ENCODE measurements around the gene GAS2.

The GAS2 gene

DNA sequence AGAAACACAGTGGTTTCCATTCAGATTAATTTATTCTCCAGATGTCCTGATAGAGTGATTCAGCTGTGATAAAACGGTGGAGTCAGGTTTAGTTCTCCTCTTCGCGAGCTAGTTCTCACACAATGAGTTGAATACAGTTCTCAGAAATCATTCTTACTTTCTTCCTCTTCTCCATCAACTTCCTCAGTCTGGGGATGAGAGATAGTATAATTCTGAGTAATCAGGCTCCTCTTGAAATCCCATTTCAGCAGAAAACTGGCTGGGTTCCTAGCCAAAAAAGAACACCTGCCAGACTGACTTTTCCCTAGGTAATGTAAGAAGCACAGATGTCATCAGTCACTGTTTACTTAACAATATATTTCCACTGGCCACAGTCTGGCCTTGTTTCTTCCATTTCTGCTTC is 86.5 kb downstream of the GAS2 start:
- H3K18ac ChIP-seq (ENCODE audit: low read depth in 1 of 2, low read length in 2 of 2) = no peak overlapping the region
- H3K9ac ChIP-seq (ENCODE audit: low read length) = no peak overlapping the region
- H4K8ac ChIP-seq (ENCODE audit: low read length) = no peak overlapping the region
- no peak overlapping the region for H4K91ac ChIP-seq (ENCODE audit: low read length)
- H3K79me1 ChIP-seq (replicated peaks; ENCODE audit: low read length, poor library complexity, severe bottlenecking) = no peaks in the 10 kb centered on the region
- H3K9me3 ChIP-seq (ENCODE audit: control insufficient read depth, low read length) = no peaks in the 10 kb centered on the region
- H3K4me3 ChIP-seq (ENCODE audit: insufficient read depth in 1 of 2, low read depth in 1 of 2, low read length in 2 of 2) = no peak overlapping the region
- H3K27ac ChIP-seq (ENCODE audit: low read length, poor library complexity, severe bottlenecking) = no peak overlapping the region
- no peak overlapping the region for H3K4me2 ChIP-seq (ENCODE audit: low read length, poor library complexity, severe bottlenecking)
- no peaks in the 10 kb centered on the region for H3K36me3 ChIP-seq (ENCODE audit: control insufficient read depth in 1 of 2, insufficient read depth in 2 of 2, low read depth in 1 of 2, low read length in 2 of 2)
- no peak overlapping the region for H2BK120ac ChIP-seq (ENCODE audit: low read depth, low read length)
- no peak overlapping the region for H2AK5ac ChIP-seq (ENCODE audit: low read length, severe bottlenecking)
- DNase-seq = no peak
- H3K4me1 ChIP-seq (ENCODE audit: control insufficient read depth, insufficient read depth, low read depth, low read length) = no peaks in the 10 kb centered on the region
- H3K4ac ChIP-seq (ENCODE audit: low read depth in 1 of 2, low read length in 2 of 2) = no peak overlapping the region
- H3K14ac ChIP-seq (ENCODE audit: low read length in 2 of 2) = no peak overlapping the region
- H2BK5ac ChIP-seq (ENCODE audit: low read depth, low read length, poor library complexity, severe bottlenecking) = no peak overlapping the region
- no peak overlapping the region for H2BK15ac ChIP-seq (ENCODE audit: low read depth, poor library complexity, severe bottlenecking)
- H3K23ac ChIP-seq (ENCODE audit: low read length in 2 of 2) = no peak overlapping the region
- WGBS = 67% methylated on average over 1 of the region's 3 CpGs
- H3K27me3 ChIP-seq (ENCODE audit: control insufficient read depth in 1 of 2, insufficient read depth in 1 of 2, low read length in 2 of 2) = peaks cover 0 to 3% of the 10 kb centered on the region in 2 experiments
- no peak overlapping the region for H2AFZ ChIP-seq (ENCODE audit: low read depth, low read length)
- no peak overlapping the region for H2BK12ac ChIP-seq (ENCODE audit: low read length in 2 of 2)

GRCh38 chr11:22753416-22753815 is 87.0 kb downstream of the GAS2 start:
- H3K18ac ChIP-seq (ENCODE audit: low read depth in 1 of 2, low read length in 2 of 2) = no peak overlapping the region
- no peak overlapping the region for H4K8ac ChIP-seq (ENCODE audit: low read length)
- peaks cover 0 to 3% of the 10 kb centered on the region in 2 experiments for H3K27me3 ChIP-seq (ENCODE audit: control insufficient read depth in 1 of 2, insufficient read depth in 1 of 2, low read length in 2 of 2)
- H3K9ac ChIP-seq (ENCODE audit: low read length) = no peak overlapping the region
- H3K9me3 ChIP-seq (ENCODE audit: control insufficient read depth, low read length) = no peaks in the 10 kb centered on the region
- no peak overlapping the region for H3K4me2 ChIP-seq (ENCODE audit: low read length, poor library complexity, severe bottlenecking)
- no peak overlapping the region for H2BK15ac ChIP-seq (ENCODE audit: low read depth, poor library complexity, severe bottlenecking)
- no peak overlapping the region for H3K4ac ChIP-seq (ENCODE audit: low read depth in 1 of 2, low read length in 2 of 2)
- no peak overlapping the region for H3K23ac ChIP-seq (ENCODE audit: low read length in 2 of 2)
- no peak overlapping the region for H2AK5ac ChIP-seq (ENCODE audit: low read length, severe bottlenecking)
- H4K91ac ChIP-seq (ENCODE audit: low read length) = no peak overlapping the region
- no peaks in the 10 kb centered on the region for H3K4me1 ChIP-seq (ENCODE audit: control insufficient read depth, insufficient read depth, low read depth, low read length)
- no peak overlapping the region for H3K27ac ChIP-seq (ENCODE audit: low read length, poor library complexity, severe bottlenecking)
- H2BK5ac ChIP-seq (ENCODE audit: low read depth, low read length, poor library complexity, severe bottlenecking) = no peak overlapping the region
- H3K36me3 ChIP-seq (ENCODE audit: control insufficient read depth in 1 of 2, insufficient read depth in 2 of 2, low read depth in 1 of 2, low read length in 2 of 2) = no peaks in the 10 kb centered on the region
- H3K4me3 ChIP-seq (ENCODE audit: insufficient read depth in 1 of 2, low read depth in 1 of 2, low read length in 2 of 2) = no peak overlapping the region
- H3K14ac ChIP-seq (ENCODE audit: low read length in 2 of 2) = no peak overlapping the region
- H2AFZ ChIP-seq (ENCODE audit: low read depth, low read length) = no peak overlapping the region
- no CpG with 5 or more reads among the region's 1 CpG for WGBS
- no peak overlapping the region for H2BK12ac ChIP-seq (ENCODE audit: low read length in 2 of 2)
- H3K79me1 ChIP-seq (replicated peaks; ENCODE audit: low read length, poor library complexity, severe bottlenecking) = no peaks in the 10 kb centered on the region
- DNase-seq = no peak
- H2BK120ac ChIP-seq (ENCODE audit: low read depth, low read length) = no peak overlapping the region

DNA sequence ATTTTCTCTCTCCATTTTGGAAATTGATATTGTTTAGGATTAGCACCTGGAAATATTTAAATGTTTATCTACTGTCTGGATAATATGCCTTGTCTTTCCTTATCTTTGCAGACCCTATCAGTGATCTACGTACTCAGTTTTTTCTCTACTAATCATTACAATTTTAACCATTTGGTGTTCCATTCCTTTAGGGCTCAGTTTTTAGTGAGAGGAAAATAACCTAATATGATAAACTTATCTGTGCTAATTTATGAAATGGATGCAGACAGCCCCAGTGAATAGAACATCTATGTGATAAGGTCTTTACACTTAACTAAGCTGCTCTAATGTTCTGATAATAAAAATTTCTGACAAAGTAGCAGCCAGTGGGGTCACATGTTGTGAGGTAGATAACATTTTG is 94.7 kb downstream of the GAS2 start:
- Histone ChIP-seq H3K4me2 (ENCODE audit: low read length, poor library complexity, severe bottlenecking) (no peak overlapping the region), H2AK5ac (ENCODE audit: low read length, severe bottlenecking) (no peak overlapping the region), H2BK120ac (ENCODE audit: low read depth, low read length) (no peak overlapping the region), H3K36me3 (ENCODE audit: control insufficient read depth in 1 of 2, insufficient read depth in 2 of 2, low read depth in 1 of 2, low read length in 2 of 2) (no peaks in the 10 kb centered on the region), H4K8ac (ENCODE audit: low read length) (no peak overlapping the region), H3K14ac (ENCODE audit: low read length in 2 of 2) (no peak overlapping the region), H3K23ac (ENCODE audit: low read length in 2 of 2) (no peak overlapping the region), H2BK12ac (ENCODE audit: low read length in 2 of 2) (no peak overlapping the region), H3K27me3 (ENCODE audit: control insufficient read depth in 1 of 2, insufficient read depth in 1 of 2, low read length in 2 of 2) (no peaks in the 10 kb centered on the region), H2BK5ac (ENCODE audit: low read depth, low read length, poor library complexity, severe bottlenecking) (no peak overlapping the region), H3K4ac (ENCODE audit: low read depth in 1 of 2, low read length in 2 of 2) (no peak overlapping the region), H3K9ac (ENCODE audit: low read length) (no peak overlapping the region), H3K27ac (ENCODE audit: low read length, poor library complexity, severe bottlenecking) (no peak overlapping the region), H3K4me1 (ENCODE audit: control insufficient read depth, insufficient read depth, low read depth, low read length) (no peaks in the 10 kb centered on the region), H2BK15ac (ENCODE audit: low read depth, poor library complexity, severe bottlenecking) (no peak overlapping the region), H3K4me3 (ENCODE audit: insufficient read depth in 1 of 2, low read depth in 1 of 2, low read length in 2 of 2) (no peak overlapping the region), H3K79me1 (replicated peaks; ENCODE audit: low read length, poor library complexity, severe bottlenecking) (no peaks in the 10 kb centered on the region), H2AFZ (ENCODE audit: low read depth, low read length) (no peak overlapping the region), H3K9me3 (ENCODE audit: control insufficient read depth, low read length) (no peaks in the 10 kb centered on the region), H4K91ac (ENCODE audit: low read length) (no peak overlapping the region), H3K18ac (ENCODE audit: low read depth in 1 of 2, low read length in 2 of 2) (no peak overlapping the region)
- DNase-seq = no peak
- WGBS = no CpG with 5 or more reads among the region's 1 CpG

GRCh38 chr11:22763166-22763565 is 96.8 kb downstream of the GAS2 start:
- Histone ChIP-seq H3K14ac (ENCODE audit: low read length in 2 of 2) (no peak overlapping the region), H3K4ac (ENCODE audit: low read depth in 1 of 2, low read length in 2 of 2) (no peak overlapping the region), H3K27me3 (ENCODE audit: control insufficient read depth in 1 of 2, insufficient read depth in 1 of 2, low read length in 2 of 2) (no peaks in the 10 kb centered on the region), H2BK5ac (ENCODE audit: low read depth, low read length, poor library complexity, severe bottlenecking) (no peak overlapping the region), H4K8ac (ENCODE audit: low read length) (no peak overlapping the region), H3K18ac (ENCODE audit: low read depth in 1 of 2, low read length in 2 of 2) (no peak overlapping the region), H3K36me3 (ENCODE audit: control insufficient read depth in 1 of 2, insufficient read depth in 2 of 2, low read depth in 1 of 2, low read length in 2 of 2) (no peaks in the 10 kb centered on the region), H3K9ac (ENCODE audit: low read length) (no peak overlapping the region), H3K23ac (ENCODE audit: low read length in 2 of 2) (no peak overlapping the region), H3K79me1 (replicated peaks; ENCODE audit: low read length, poor library complexity, severe bottlenecking) (no peaks in the 10 kb centered on the region), H3K27ac (ENCODE audit: low read length, poor library complexity, severe bottlenecking) (no peak overlapping the region), H2BK120ac (ENCODE audit: low read depth, low read length) (no peak overlapping the region), H2BK15ac (ENCODE audit: low read depth, poor library complexity, severe bottlenecking) (no peak overlapping the region), H3K9me3 (ENCODE audit: control insufficient read depth, low read length) (no peaks in the 10 kb centered on the region), H4K91ac (ENCODE audit: low read length) (no peak overlapping the region), H2AK5ac (ENCODE audit: low read length, severe bottlenecking) (no peak overlapping the region), H2AFZ (ENCODE audit: low read depth, low read length) (no peak overlapping the region), H3K4me2 (ENCODE audit: low read length, poor library complexity, severe bottlenecking) (no peak overlapping the region), H3K4me1 (ENCODE audit: control insufficient read depth, insufficient read depth, low read depth, low read length) (no peaks in the 10 kb centered on the region), H2BK12ac (ENCODE audit: low read length in 2 of 2) (no peak overlapping the region), H3K4me3 (ENCODE audit: insufficient read depth in 1 of 2, low read depth in 1 of 2, low read length in 2 of 2) (no peak overlapping the region)
- WGBS = 81% methylated on average over 1 of the region's 1 CpG
- no peak for DNase-seq

Measured in mesenchymal stem cell (in vitro differentiated cells and primary cell).